H1 (cell line): ENCODE measurements around the gene IRF2BP2. TPM values are rescaled to one million over a fixed set of nuclear protein-coding genes. Genes with fewer than 3 reads are reported as not detected.

Experiments
- CTCF ChIA-PET: fragments of 300-600 bp; sonication (Branson Sonifier 250); formaldehyde crosslinking; loops from one replicate; lab custom pipeline; 2021; ENCODE audit not compliant: partially characterized antibody; lab: Charles Lee
- POLR2A ChIA-PET: fragments of 300-600 bp; sonication (Branson Sonifier 250); formaldehyde crosslinking; loops from one replicate; lab custom pipeline; 2021; ENCODE audit warnings: inconsistent platforms; ENCODE audit not compliant: partially characterized antibody; lab: Charles Lee
- DNase-seq, 2 experiments: peaks; one replicate each; pipeline versions ENCODE4 v3.0.0 to v3.0.0-alpha.2; 2010 to 2022; ENCODE audit warnings: low spot score in 2 of 2, low read depth in 1 of 2, mixed read lengths in 1 of 2
- FAIRE-seq: peaks from 2 replicates; lab custom pipeline; 2011; peaks lifted over from hg19 to GRCh38; lab: Jason Lieb, UNC
- H2AFZ ChIP-seq: 2 replicates; pipeline ENCODE4 v1.8.1; 2012; ENCODE audit warnings: low read length, inconsistent platforms
- H2AK5ac ChIP-seq: 2 replicates; pipeline ENCODE4 v1.6.1; 2013; ENCODE audit warnings: low read depth, low read length
- H2BK120ac ChIP-seq: replicated peaks from 2 replicates; pipeline ENCODE3; 2013; ENCODE audit warnings: low read depth, low read length, inconsistent platforms
- H2BK12ac ChIP-seq: 2 replicates; pipeline ENCODE4 v1.6.1; 2013; ENCODE audit warnings: low read depth, low read length
- H2BK15ac ChIP-seq: 2 replicates; pipeline ENCODE4 v1.6.1; 2013; ENCODE audit warnings: low read length
- H2BK20ac ChIP-seq: 2 replicates; pipeline ENCODE4 v1.6.1; 2013; ENCODE audit warnings: low read length
- H2BK5ac ChIP-seq: 2 replicates; pipeline ENCODE4 v1.6.1; 2013; ENCODE audit warnings: low read depth, low read length
- H3K14ac ChIP-seq: 2 replicates; pipeline ENCODE4 v1.6.1; 2013; ENCODE audit warnings: inconsistent platforms; ENCODE audit not compliant: insufficient read length
- H3K18ac ChIP-seq: 2 replicates; pipeline ENCODE4 v1.6.1; 2013; ENCODE audit warnings: low read length; ENCODE audit errors: extremely low read depth
- H3K23ac ChIP-seq: 2 replicates; pipeline ENCODE4 v1.6.1; 2013; ENCODE audit warnings: inconsistent platforms; ENCODE audit not compliant: insufficient read length
- H3K23me2 ChIP-seq: 2 replicates; pipeline ENCODE4 v1.6.1; 2013; ENCODE audit warnings: low read depth, low read length
- H3K27ac ChIP-seq: 2 replicates; pipeline ENCODE4 v1.6.1; 2011; ENCODE audit warnings: low read depth, low read length, inconsistent platforms
- H3K27me3 ChIP-seq, 4 experiments: replicated peaks in 1 of 4; 1 replicate in 1 of 4; 2 replicates in 3 of 4; pipeline versions ENCODE4 v1.6.1 to v1.8.1; 2011 to 2013; ENCODE audit warnings: low read length in 3 of 4, mild to moderate bottlenecking in 3 of 4, inconsistent platforms in 2 of 4, mixed read lengths in 2 of 4, moderate library complexity in 1 of 4; ENCODE audit not compliant: control insufficient read depth in 3 of 4, insufficient read depth in 3 of 4; ENCODE audit errors: extremely low read depth in 1 of 4
- H3K36me3 ChIP-seq, 4 experiments: 2 replicates each; pipeline versions ENCODE4 v1.6.1 to v1.8.1; 2011 to 2013; ENCODE audit warnings: mild to moderate bottlenecking in 4 of 4, low read length in 3 of 4, moderate library complexity in 2 of 4, control low read depth in 1 of 4, inconsistent platforms in 1 of 4; ENCODE audit not compliant: insufficient read depth in 4 of 4, control insufficient read depth in 2 of 4
- H3K4ac ChIP-seq: replicated peaks from 2 replicates; pipeline ENCODE3; 2013; ENCODE audit warnings: low read length, low read depth, mixed read lengths, inconsistent platforms; ENCODE audit not compliant: insufficient read length
- H3K4me1 ChIP-seq, 4 experiments: replicated peaks in 1 of 4; 1 replicate in 1 of 4; 2 replicates in 3 of 4; pipeline versions ENCODE4 v1.6.1 to v1.8.1; 2011 to 2013; ENCODE audit warnings: low read length in 3 of 4, inconsistent platforms in 2 of 4, mixed read lengths in 1 of 4; ENCODE audit not compliant: insufficient read depth in 4 of 4, control insufficient read depth in 3 of 4
- H3K4me2 ChIP-seq, 2 experiments: 2 replicates each; pipeline versions ENCODE4 v1.6.1 to v1.8.1; 2011 to 2013; ENCODE audit warnings: low read depth in 2 of 2, low read length in 2 of 2, control low read depth in 1 of 2, inconsistent platforms in 1 of 2, mild to moderate bottlenecking in 1 of 2; ENCODE audit not compliant: insufficient read depth in 1 of 2
- H3K4me3 ChIP-seq, 4 experiments: fragments of 200-600, 300-600 bp in 1 of 4; sonication (generic), shearing (Covaris generic), sonication (Bioruptor Twin) in 1 of 4; 2 replicates each; pipeline versions ENCODE4 v1.5.1 to v1.8.1; 2011 to 2016; ENCODE audit warnings: low read length in 4 of 4, low read depth in 3 of 4, control low read depth in 2 of 4, inconsistent platforms in 2 of 4, mild to moderate bottlenecking in 2 of 4, mixed read lengths in 1 of 4, moderate library complexity in 1 of 4; ENCODE audit not compliant: insufficient read depth in 2 of 4; ENCODE audit errors: extremely low read depth in 1 of 4
- H3K56ac ChIP-seq: replicated peaks from 2 replicates; pipeline ENCODE3; 2013; ENCODE audit warnings: low read depth, mild to moderate bottlenecking, mixed read lengths, low read length, inconsistent platforms; ENCODE audit not compliant: insufficient read length
- H3K79me1 ChIP-seq: 2 replicates; pipeline ENCODE4 v1.6.1; 2013; ENCODE audit warnings: low read depth, low read length, control low read depth
- H3K79me2 ChIP-seq, 2 experiments: 2 replicates each; pipeline versions ENCODE4 v1.6.1 to v1.8.1; 2012 to 2013; ENCODE audit warnings: low read length in 2 of 2, mild to moderate bottlenecking in 2 of 2, inconsistent platforms in 1 of 2; ENCODE audit not compliant: insufficient read depth in 2 of 2, control insufficient read depth in 1 of 2
- H3K9ac ChIP-seq, 4 experiments: replicated peaks in 1 of 4; 1 replicate in 1 of 4; 2 replicates in 3 of 4; pipeline versions ENCODE4 v1.6.1 to v1.8.1; 2011 to 2013; ENCODE audit warnings: low read depth in 3 of 4, low read length in 3 of 4, control low read depth in 2 of 4, mild to moderate bottlenecking in 2 of 4, moderate library complexity in 2 of 4, inconsistent platforms in 1 of 4; ENCODE audit errors: extremely low read depth in 1 of 4
- H3K9me3 ChIP-seq, 2 experiments: 2 replicates each; pipeline versions ENCODE4 v1.6.1 to v1.8.1; 2012 to 2013; ENCODE audit warnings: mild to moderate bottlenecking in 2 of 2, moderate library complexity in 2 of 2, control low read depth in 1 of 2, inconsistent platforms in 1 of 2, low read depth in 1 of 2, low read length in 1 of 2, mixed read lengths in 1 of 2; ENCODE audit not compliant: insufficient read depth in 2 of 2
- H4K20me1 ChIP-seq, 2 experiments: replicated peaks in 1 of 2; 2 replicates each; pipeline versions ENCODE3 to v1.8.1; 2011 to 2013; ENCODE audit warnings: inconsistent platforms in 2 of 2, low read length in 2 of 2, mild to moderate bottlenecking in 1 of 2; ENCODE audit not compliant: insufficient read depth in 2 of 2, control insufficient read depth in 1 of 2
- H4K5ac ChIP-seq: 2 replicates; pipeline ENCODE4 v1.6.1; 2013; ENCODE audit warnings: low read length, low read depth, mixed read lengths, inconsistent platforms; ENCODE audit not compliant: insufficient read length
- H4K8ac ChIP-seq: 2 replicates; pipeline ENCODE4 v1.8.0; 2013; ENCODE audit warnings: mild to moderate bottlenecking, moderate library complexity, low read length, inconsistent platforms; ENCODE audit not compliant: insufficient read depth; ENCODE audit errors: extremely low read depth
- H4K91ac ChIP-seq: replicated peaks from 2 replicates; pipeline ENCODE3; 2013; ENCODE audit warnings: low read length, mixed read lengths, inconsistent platforms; ENCODE audit not compliant: insufficient read length
- GABPA ChIP-seq: IDR thresholded peaks from 2 replicates; pipeline ENCODE4 v1.6.1; 2011; ENCODE audit warnings: mild to moderate bottlenecking, low read length, moderate library complexity, borderline replicate concordance; ENCODE audit not compliant: insufficient read depth
- SP2 ChIP-seq: IDR thresholded peaks from 2 replicates; pipeline ENCODE4 v1.6.1; 2012; ENCODE audit warnings: mild to moderate bottlenecking, low read length, inconsistent platforms
- SRF ChIP-seq: IDR thresholded peaks from 2 replicates; pipeline ENCODE4 v1.6.1; 2011; ENCODE audit warnings: mild to moderate bottlenecking, low read depth, low read length, moderate library complexity
- WGBS, 2 experiments: shearing (Covaris generic) in 1 of 2; methylation state at CpG; one replicate each; pipeline versions ENCODE4 v1.1.6 to v1.1.7; 2013 to 2015; ENCODE audit warnings: low lambda C conversion rate in 2 of 2, mixed read lengths in 2 of 2, inconsistent platforms in 1 of 2, low coverage in 1 of 2, missing lambda C conversion rate in 1 of 2; ENCODE audit not compliant: insufficient replicate concordance in 2 of 2, insufficient coverage in 1 of 2, insufficient read length in 1 of 2; ENCODE audit errors: extremely low coverage in 1 of 2, missing lambda C conversion rate in 1 of 2; 5-methylcytosine and 5-hydroxymethylcytosine counted together
- polyA plus RNA-seq, 7 experiments: library from polyadenylated mRNA; depleted of rRNA in 3 of 7; stranded (reverse) in 5 of 7; unstranded in 2 of 7; fragments of >200 nt in 5 of 7; fragments of 200-250 nt in 2 of 7; gene quantifications; 1 replicate in 5 of 7; 2 replicates in 1 of 7; 4 replicates in 1 of 7; pipeline versions ENCODE4 v1.2.1 to v1.2.3, GENCODE V29; 2011 to 2013; ENCODE audit warnings: missing spikeins in 2 of 7, mixed read lengths in 2 of 7
- total RNA-seq: library from RNA; stranded (reverse); fragmentation: NEBNext Ultra II Directional; extraction: Animal tissue kit (Norgen Biotek cat#: 25700); gene quantifications from 2 replicates; pipeline ENCODE4 v1.2.1, GENCODE V29; 2021

IRF2BP2 gene
- total and polyA plus RNA-seq, 2 of the 8 experiments (the other 6 are each of a cell fraction or from before 2014, with no cell fraction given): 24.9 to 67.5 TPM

DNA sequence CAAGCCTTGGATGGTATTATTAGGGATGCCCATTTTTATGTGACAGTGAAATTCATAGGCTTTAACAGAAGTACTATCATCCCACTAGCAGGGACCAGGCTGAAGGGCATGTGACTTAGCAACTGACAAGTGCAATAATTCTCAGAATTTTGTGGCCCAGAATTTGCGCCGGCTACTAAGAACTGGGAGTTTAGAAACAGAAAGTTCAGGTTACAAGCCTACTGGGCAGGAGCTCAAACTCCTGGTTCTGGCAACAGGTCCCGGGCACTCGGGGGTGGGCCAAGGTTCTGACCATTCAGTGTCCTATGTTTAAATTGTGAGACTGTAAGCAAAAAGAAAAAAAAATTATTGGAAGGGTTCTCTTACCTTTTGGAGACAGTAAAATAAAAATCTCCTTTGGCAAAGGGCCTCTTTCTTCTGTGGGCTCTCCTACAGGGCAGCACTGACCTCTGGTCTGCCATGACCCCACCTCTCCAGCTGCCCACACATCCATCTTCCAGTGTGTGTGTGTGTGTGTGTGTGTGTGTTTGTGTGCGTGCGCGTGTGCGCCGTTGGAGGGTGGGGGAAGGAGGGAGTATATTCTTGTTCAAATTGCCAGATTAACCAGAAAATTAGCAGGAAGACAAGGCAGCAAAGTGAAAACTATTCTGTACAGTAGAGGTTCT is 26.1 kb downstream of the IRF2BP2 start:
- no peak overlapping the region for H2BK20ac ChIP-seq
- no peaks in the 10 kb centered on the region for H3K27me3 ChIP-seq
- TF ChIP-seq SRF (no peak), GABPA (no peak), SP2 (no peak)
- no peak overlapping the region for H3K9ac ChIP-seq
- no peak overlapping the region for H3K23ac ChIP-seq
- no peak overlapping the region for H2AFZ ChIP-seq
- no peak overlapping the region for H3K14ac ChIP-seq
- 0 out of 2 replicates have a peak, but pooled peaks cover 1% of the 10 kb centered on the region for H3K23me2 ChIP-seq
- no peaks in the 10 kb centered on the region for H3K79me2 ChIP-seq
- no peaks in the 10 kb centered on the region for H3K79me1 ChIP-seq
- FAIRE-seq (no peak), DNase-seq (no peak)
- no peaks in the 10 kb centered on the region for H4K20me1 ChIP-seq
- no peak overlapping the region for H2BK5ac ChIP-seq
- H3K4ac ChIP-seq: no peak overlapping the region
- no peak overlapping the region for H2AK5ac ChIP-seq
- H3K4me2 ChIP-seq: no peak overlapping the region
- H2BK120ac ChIP-seq: no peak overlapping the region
- H3K4me3 ChIP-seq: no peak overlapping the region
- H3K36me3 ChIP-seq: no peaks in the 10 kb centered on the region
- H4K8ac ChIP-seq: no peak overlapping the region
- no peak overlapping the region for H3K27ac ChIP-seq
- H3K9me3 ChIP-seq: no peaks in the 10 kb centered on the region
- no peak overlapping the region for H3K18ac ChIP-seq
- ChIA-PET POLR2A (interaction anchor here (0.7 to 1.2 kb wide), 2 partner anchors 15 to 106 kb away, joined by 4 to 5 read pairs; no protein-coding TSS in a partner anchor), CTCF (interaction anchor here (0.8 to 1.3 kb wide), 5 partner anchors 14 to 307 kb away, joined by 3 to 9 read pairs (median 3); no protein-coding TSS in a partner anchor)
- H4K5ac ChIP-seq: no peak overlapping the region
- 89% methylated on average over 9 of the region's 9 CpGs; no CpG with 5 or more reads in 1 of the 2 experiments for WGBS, 2 experiments
- H2BK12ac ChIP-seq: no peak overlapping the region
- no peak overlapping the region for H4K91ac ChIP-seq
- H3K56ac ChIP-seq: no peak overlapping the region
- H2BK15ac ChIP-seq: no peak overlapping the region
- no peaks in the 10 kb centered on the region for H3K4me1 ChIP-seq
